ENCODE measurements around the gene ALDOC. TPM values are rescaled to one million over a fixed set of nuclear protein-coding genes. Genes with fewer than 3 reads are reported as not detected.

ALDOC gene
- total and polyA plus RNA-seq, 2 of the 13 experiments (the other 11 are each of a cell fraction or from before 2014, with no cell fraction given), result 15.4 to 60.9 TPM

GRCh38 chr17:28576758-28577465 is at the start of gene ALDOC (continued):
- TF ChIP-seq ZNF264 (CRISPR knock-in tag; IDR thresholded peaks at IDR 0.05) (peak; percentile 82), ZMAT5 (CRISPR knock-in tag; IDR thresholded peaks at IDR 0.05; ENCODE audit: borderline replicate concordance, low read depth) (no peak), SATB2 (CRISPR knock-in tag; IDR thresholded peaks at IDR 0.05) (no peak), ZNF230 (CRISPR knock-in tag; IDR thresholded peaks at IDR 0.05) (no peak), CHD4 (IDR thresholded peaks at IDR 0.05; ENCODE audit: borderline replicate concordance, low read length) (no peak), ZNF883 (CRISPR knock-in tag; IDR thresholded peaks at IDR 0.05; ENCODE audit: not compliant biosample characterization) (no peak), HMG20B (CRISPR knock-in tag; conservative IDR thresholded peaks at IDR 0.05) (0 out of 2 replicates have a peak, but pooled peaks have one; percentile 29), ZNF773 (CRISPR knock-in tag; IDR thresholded peaks at IDR 0.05; ENCODE audit: borderline replicate concordance) (no peak), HINFP (CRISPR knock-in tag; IDR thresholded peaks at IDR 0.05; ENCODE audit: low read depth) (peak; percentile 58; the same call in 1 of the 2 replicates), ZNF333 (CRISPR knock-in tag; IDR thresholded peaks at IDR 0.05; ENCODE audit: borderline replicate concordance) (no peak), PPARG (CRISPR knock-in tag; conservative IDR thresholded peaks at IDR 0.05) (peak; percentile 61; the same call in 1 of the 2 replicates), ZNF749 (CRISPR knock-in tag; IDR thresholded peaks at IDR 0.05; ENCODE audit: borderline replicate concordance) (no peak), ATF6 (CRISPR knock-in tag; conservative IDR thresholded peaks at IDR 0.05) (no peak), NCOA5 (CRISPR knock-in tag; IDR thresholded peaks at IDR 0.05) (no peak), NFYC (CRISPR knock-in tag; IDR thresholded peaks at IDR 0.05) (peak; percentile 65), ZNF468 (CRISPR knock-in tag; IDR thresholded peaks at IDR 0.05) (no peak)
- TF ChIP-seq, protein P1, sequence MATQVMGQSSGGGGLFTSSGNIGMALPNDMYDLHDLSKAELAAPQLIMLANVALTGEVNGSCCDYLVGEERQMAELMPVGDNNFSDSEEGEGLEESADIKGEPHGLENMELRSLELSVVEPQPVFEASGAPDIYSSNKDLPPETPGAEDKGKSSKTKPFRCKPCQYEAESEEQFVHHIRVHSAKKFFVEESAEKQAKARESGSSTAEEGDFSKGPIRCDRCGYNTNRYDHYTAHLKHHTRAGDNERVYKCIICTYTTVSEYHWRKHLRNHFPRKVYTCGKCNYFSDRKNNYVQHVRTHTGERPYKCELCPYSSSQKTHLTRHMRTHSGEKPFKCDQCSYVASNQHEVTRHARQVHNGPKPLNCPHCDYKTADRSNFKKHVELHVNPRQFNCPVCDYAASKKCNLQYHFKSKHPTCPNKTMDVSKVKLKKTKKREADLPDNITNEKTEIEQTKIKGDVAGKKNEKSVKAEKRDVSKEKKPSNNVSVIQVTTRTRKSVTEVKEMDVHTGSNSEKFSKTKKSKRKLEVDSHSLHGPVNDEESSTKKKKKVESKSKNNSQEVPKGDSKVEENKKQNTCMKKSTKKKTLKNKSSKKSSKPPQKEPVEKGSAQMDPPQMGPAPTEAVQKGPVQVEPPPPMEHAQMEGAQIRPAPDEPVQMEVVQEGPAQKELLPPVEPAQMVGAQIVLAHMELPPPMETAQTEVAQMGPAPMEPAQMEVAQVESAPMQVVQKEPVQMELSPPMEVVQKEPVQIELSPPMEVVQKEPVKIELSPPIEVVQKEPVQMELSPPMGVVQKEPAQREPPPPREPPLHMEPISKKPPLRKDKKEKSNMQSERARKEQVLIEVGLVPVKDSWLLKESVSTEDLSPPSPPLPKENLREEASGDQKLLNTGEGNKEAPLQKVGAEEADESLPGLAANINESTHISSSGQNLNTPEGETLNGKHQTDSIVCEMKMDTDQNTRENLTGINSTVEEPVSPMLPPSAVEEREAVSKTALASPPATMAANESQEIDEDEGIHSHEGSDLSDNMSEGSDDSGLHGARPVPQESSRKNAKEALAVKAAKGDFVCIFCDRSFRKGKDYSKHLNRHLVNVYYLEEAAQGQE (IDR thresholded peaks at IDR 0.05; ENCODE audit: borderline replicate concordance in 1 of 2, low read depth in 1 of 2, low read length in 2 of 2), result no peak
- TF ChIP-seq, protein P2, sequence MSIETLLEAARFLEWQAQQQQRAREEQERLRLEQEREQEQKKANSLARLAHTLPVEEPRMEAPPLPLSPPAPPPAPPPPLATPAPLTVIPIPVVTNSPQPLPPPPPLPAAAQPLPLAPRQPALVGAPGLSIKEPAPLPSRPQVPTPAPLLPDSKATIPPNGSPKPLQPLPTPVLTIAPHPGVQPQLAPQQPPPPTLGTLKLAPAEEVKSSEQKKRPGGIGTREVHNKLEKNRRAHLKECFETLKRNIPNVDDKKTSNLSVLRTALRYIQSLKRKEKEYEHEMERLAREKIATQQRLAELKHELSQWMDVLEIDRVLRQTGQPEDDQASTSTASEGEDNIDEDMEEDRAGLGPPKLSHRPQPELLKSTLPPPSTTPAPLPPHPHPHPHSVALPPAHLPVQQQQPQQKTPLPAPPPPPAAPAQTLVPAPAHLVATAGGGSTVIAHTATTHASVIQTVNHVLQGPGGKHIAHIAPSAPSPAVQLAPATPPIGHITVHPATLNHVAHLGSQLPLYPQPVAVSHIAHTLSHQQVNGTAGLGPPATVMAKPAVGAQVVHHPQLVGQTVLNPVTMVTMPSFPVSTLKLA (IDR thresholded peaks at IDR 0.05), result peak; percentile 70
- TF ChIP-seq, protein P3, sequence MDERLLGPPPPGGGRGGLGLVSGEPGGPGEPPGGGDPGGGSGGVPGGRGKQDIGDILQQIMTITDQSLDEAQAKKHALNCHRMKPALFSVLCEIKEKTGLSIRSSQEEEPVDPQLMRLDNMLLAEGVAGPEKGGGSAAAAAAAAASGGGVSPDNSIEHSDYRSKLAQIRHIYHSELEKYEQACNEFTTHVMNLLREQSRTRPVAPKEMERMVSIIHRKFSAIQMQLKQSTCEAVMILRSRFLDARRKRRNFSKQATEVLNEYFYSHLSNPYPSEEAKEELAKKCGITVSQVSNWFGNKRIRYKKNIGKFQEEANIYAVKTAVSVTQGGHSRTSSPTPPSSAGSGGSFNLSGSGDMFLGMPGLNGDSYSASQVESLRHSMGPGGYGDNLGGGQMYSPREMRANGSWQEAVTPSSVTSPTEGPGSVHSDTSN (CRISPR knock-in tag; IDR thresholded peaks at IDR 0.05), result no peak
